DND-41 (cell line): ENCODE measurements around the gene KCNIP1.

Experiments used
- ATAC-seq: fragments of 200-7000 bp; cut with Tn5 transposase; 3 replicates; pipeline ENCODE4 v1.9.1; 2021; ENCODE audit warnings: low read depth; ENCODE audit not compliant: insufficient read depth
- DNase-seq: peaks from one replicate; pipeline ENCODE4 v3.0.0-alpha.2; 2020
- H2AFZ ChIP-seq: 2 replicates; pipeline ENCODE4 v1.6.0; 2012; ENCODE audit warnings: low read depth, low read length
- H3K27ac ChIP-seq: 2 replicates; pipeline ENCODE4 v1.5.1; 2012; ENCODE audit warnings: low read length, inconsistent platforms
- H3K27me3 ChIP-seq: fragments of 200-600 bp; sonication (generic); 2 replicates; pipeline ENCODE4 v1.6.0; 2012; ENCODE audit warnings: low read length, mild to moderate bottlenecking, inconsistent platforms; ENCODE audit not compliant: insufficient read depth, poor library complexity
- H3K36me3 ChIP-seq: 2 replicates; pipeline ENCODE4 v1.5.1; 2012; ENCODE audit warnings: low read length, inconsistent platforms; ENCODE audit not compliant: insufficient read depth
- H3K4me1 ChIP-seq: 2 replicates; pipeline ENCODE4 v1.5.1; 2012; ENCODE audit warnings: mild to moderate bottlenecking, low read length; ENCODE audit not compliant: insufficient read depth
- H3K4me2 ChIP-seq: 2 replicates; pipeline ENCODE4 v1.6.0; 2012; ENCODE audit warnings: mild to moderate bottlenecking, moderate library complexity, low read length, inconsistent platforms; ENCODE audit not compliant: insufficient read depth
- H3K4me3 ChIP-seq, 2 experiments: fragments of 200-600 bp in 1 of 2; shearing (Covaris generic) in 1 of 2; 2 replicates each; pipeline ENCODE4 v1.5.1; 2012 to 2016; ENCODE audit warnings: inconsistent platforms in 2 of 2, low read length in 2 of 2, mild to moderate bottlenecking in 2 of 2, low read depth in 1 of 2, moderate library complexity in 1 of 2
- H3K79me2 ChIP-seq: 2 replicates; pipeline ENCODE4 v1.6.0; 2012; ENCODE audit warnings: low read length, inconsistent platforms; ENCODE audit not compliant: insufficient read depth
- H3K9ac ChIP-seq: 2 replicates; pipeline ENCODE4 v1.6.0; 2012; ENCODE audit warnings: low read depth, mild to moderate bottlenecking, inconsistent platforms, low read length, moderate library complexity
- H3K9me3 ChIP-seq: 2 replicates; pipeline ENCODE4 v1.5.1; 2012; ENCODE audit warnings: low read length, moderate library complexity, mild to moderate bottlenecking, inconsistent platforms; ENCODE audit not compliant: insufficient read depth, severe bottlenecking
- H4K20me1 ChIP-seq: 2 replicates; pipeline ENCODE4 v1.6.0; 2012; ENCODE audit warnings: low read length; ENCODE audit not compliant: insufficient read depth
- CTCF ChIP-seq: IDR thresholded peaks from 2 replicates; pipeline ENCODE4 v1.5.1; 2012; ENCODE audit warnings: borderline replicate concordance, low read length, moderate library complexity, mild to moderate bottlenecking; ENCODE audit not compliant: poor library complexity, severe bottlenecking; ENCODE audit errors: extremely low read depth
- EZH2 ChIP-seq: IDR thresholded peaks from 3 replicates; pipeline ENCODE4 v1.6.1; 2012; ENCODE audit warnings: borderline replicate concordance, low read depth, mild to moderate bottlenecking, moderate library complexity, low read length, inconsistent platforms; ENCODE audit not compliant: severe bottlenecking

Gene KCNIP1

GRCh38 chr5:170634256-170634990 is 130.6 kb downstream of the KCNIP1 start:
- Histone ChIP-seq H3K4me3 (peak overlapping the region in 1 of 2 experiments; percentile 55; a peak in 2 of 4 replicates), H4K20me1 (no peaks in the 10 kb centered on the region; the same call in 1 of the 2 replicates), H3K4me1 (peaks cover 21% of the 10 kb centered on the region), H3K4me2 (peak overlapping the region; percentile 79), H3K79me2 (no peaks in the 10 kb centered on the region), H3K9me3 (no peaks in the 10 kb centered on the region), H3K27ac (no peak overlapping the region; the same call in 1 of the 2 replicates), H3K27me3 (peaks cover 5% of the 10 kb centered on the region), H2AFZ (no peak overlapping the region), H3K9ac (no peak overlapping the region), H3K36me3 (no peaks in the 10 kb centered on the region)
- DNase-seq: no peak
- ATAC-seq: no peak
- TF ChIP-seq CTCF: no peak
- TF ChIP-seq EZH2: no peak

DNA sequence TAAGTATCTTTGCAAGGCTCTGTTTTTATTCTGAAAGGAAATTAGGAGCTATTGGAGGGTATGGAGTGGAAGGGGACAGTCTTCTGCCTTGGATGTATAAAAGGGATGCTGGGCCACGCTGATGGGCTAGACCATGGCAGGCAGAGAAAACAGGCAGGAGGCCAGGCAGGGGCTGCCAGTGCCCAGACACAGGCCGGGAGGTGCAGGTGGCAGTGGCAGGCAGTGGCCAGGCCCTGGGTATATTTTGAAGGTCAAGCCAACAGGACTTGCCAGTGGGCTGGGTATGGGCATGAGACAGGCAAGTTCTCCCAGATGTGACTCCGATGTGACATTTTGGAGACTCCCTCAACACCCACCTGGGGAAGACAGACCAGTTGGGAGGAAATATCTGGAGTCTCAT is 131.9 kb downstream of the KCNIP1 start:
- H4K20me1 ChIP-seq: no peaks in the 10 kb centered on the region; the same call in 1 of the 2 replicates
- peaks cover 21% of the 10 kb centered on the region for H3K4me1 ChIP-seq
- H3K27me3 ChIP-seq: peaks cover 2% of the 10 kb centered on the region
- no peaks in the 10 kb centered on the region for H3K79me2 ChIP-seq
- ATAC-seq: no peak
- DNase-seq: no peak
- no peak overlapping the region for H2AFZ ChIP-seq
- H3K4me2 ChIP-seq: no peak overlapping the region
- no peak overlapping the region for H3K9ac ChIP-seq
- H3K4me3 ChIP-seq: no peak overlapping the region
- no peaks in the 10 kb centered on the region for H3K9me3 ChIP-seq
- H3K36me3 ChIP-seq: no peaks in the 10 kb centered on the region
- no peak overlapping the region for H3K27ac ChIP-seq
- no peak for TF ChIP-seq EZH2
- TF ChIP-seq CTCF: no peak

DNA sequence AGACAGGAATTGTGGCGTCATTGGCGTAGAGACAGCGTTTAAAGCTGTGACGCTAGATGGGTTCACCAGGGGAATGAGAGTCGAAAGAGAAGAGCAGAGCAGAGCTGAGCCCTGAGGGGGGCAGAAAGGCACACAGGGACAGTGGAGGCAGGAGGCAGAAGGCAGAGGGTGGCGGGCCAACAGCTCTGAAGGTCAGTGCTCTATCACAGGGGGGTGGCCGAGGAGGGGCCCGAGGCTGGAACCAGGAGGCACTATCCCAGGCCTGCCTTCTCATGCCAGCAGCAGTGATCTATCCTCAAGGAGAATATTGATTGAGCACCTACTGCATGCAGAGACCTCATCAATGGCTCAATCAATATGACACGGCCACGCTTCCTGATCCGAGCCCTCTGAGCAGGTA is 132.4 kb downstream of the KCNIP1 start:
- DNase-seq (no peak), ATAC-seq (no peak)
- Histone ChIP-seq H3K4me1 (peaks cover 21% of the 10 kb centered on the region), H3K9me3 (no peaks in the 10 kb centered on the region), H3K4me2 (no peak overlapping the region), H3K27ac (no peak overlapping the region), H3K27me3 (no peaks in the 10 kb centered on the region), H4K20me1 (no peaks in the 10 kb centered on the region; the same call in 1 of the 2 replicates), H2AFZ (no peak overlapping the region), H3K79me2 (no peaks in the 10 kb centered on the region), H3K9ac (no peak overlapping the region), H3K4me3 (no peak overlapping the region), H3K36me3 (no peaks in the 10 kb centered on the region)
- TF ChIP-seq EZH2: no peak
- TF ChIP-seq CTCF: no peak
